GM23338 (cell line): ENCODE results near the gene TRAF3IP3. TPM values are rescaled to one million over a fixed set of nuclear protein-coding genes. Genes with fewer than 3 reads are reported as not detected.

ENCODE experiments used
- ATAC-seq: fragments of 200-7000 bp; cut with Tn5 transposase; 3 replicates; pipeline ENCODE4 v1.9.1; 2020
- DNase-seq: peaks from one replicate; pipeline ENCODE4 v3.0.0-alpha.2; 2015; ENCODE audit warnings: low spot score
- H2AFZ ChIP-seq: fragments of 200-600 bp; sonication (generic); 2 replicates; pipeline ENCODE4 v1.8.0; 2016; ENCODE audit warnings: antibody characterized with exemption, mild to moderate bottlenecking, moderate library complexity
- H3F3A ChIP-seq: fragments of 200-600 bp; sonication (generic); replicated peaks from 2 replicates; pipeline ENCODE4 v1.8.0; 2017; ENCODE audit warnings: antibody characterized with exemption, mixed run types, low read depth
- H3K27ac ChIP-seq: fragments of 200-600 bp; sonication (generic); 2 replicates; pipeline ENCODE4 v1.6.1; 2016; ENCODE audit warnings: low read depth
- H3K27me3 ChIP-seq: fragments of 200-600 bp; sonication (generic); 2 replicates; pipeline ENCODE4 v1.8.0; 2016; ENCODE audit warnings: mild to moderate bottlenecking, mixed run types, moderate library complexity; ENCODE audit not compliant: insufficient read depth
- H3K36me3 ChIP-seq: fragments of 200-600 bp; sonication (generic); 2 replicates; pipeline ENCODE4 v1.8.0; 2016; ENCODE audit warnings: mild to moderate bottlenecking; ENCODE audit not compliant: insufficient read depth
- H3K4me1 ChIP-seq: fragments of 200-600 bp; sonication (generic); 2 replicates; pipeline ENCODE4 v1.8.0; 2016; ENCODE audit warnings: mild to moderate bottlenecking, moderate library complexity; ENCODE audit not compliant: insufficient read depth
- H3K4me2 ChIP-seq: fragments of 200-600 bp; sonication (generic); 2 replicates; pipeline ENCODE4 v1.7.1; 2017; ENCODE audit warnings: mixed run types
- H3K4me3 ChIP-seq: fragments of 200-600 bp; sonication (generic); 2 replicates; pipeline ENCODE4 v1.6.1; 2016; ENCODE audit warnings: mixed run types
- H3K79me2 ChIP-seq: fragments of 200-600 bp; sonication (generic); replicated peaks from 2 replicates; pipeline ENCODE4 v1.8.0; 2017; ENCODE audit warnings: mild to moderate bottlenecking; ENCODE audit not compliant: insufficient read depth
- H3K9me2 ChIP-seq: fragments of 200-600 bp; sonication (generic); 2 replicates; pipeline ENCODE4 v1.8.0; 2017; ENCODE audit not compliant: insufficient read depth
- H4K20me1 ChIP-seq: fragments of 200-600 bp; sonication (generic); replicated peaks from 2 replicates; pipeline ENCODE4 v1.8.0; 2017; ENCODE audit warnings: mild to moderate bottlenecking; ENCODE audit not compliant: insufficient read depth
- H3K27ac Mint-ChIP-seq: 2 replicates; pipeline ENCODE4 v1.8.0; 2020; ENCODE audit warnings: inconsistent platforms, mild to moderate bottlenecking, moderate library complexity, mixed read lengths
- H3K27me3 Mint-ChIP-seq: 3 replicates; pipeline ENCODE4 v1.8.0; 2022; ENCODE audit warnings: low read depth, mild to moderate bottlenecking, moderate library complexity, mixed read lengths, inconsistent platforms; ENCODE audit not compliant: insufficient read depth, poor library complexity
- H3K36me3 Mint-ChIP-seq: 3 replicates; pipeline ENCODE4 v1.8.0; 2021; ENCODE audit warnings: low read depth, mild to moderate bottlenecking, inconsistent platforms, moderate library complexity, mixed read lengths
- H3K4me1 Mint-ChIP-seq: 3 replicates; pipeline ENCODE4 v1.8.0; 2020; ENCODE audit warnings: mild to moderate bottlenecking, inconsistent platforms, mixed read lengths
- H3K4me3 Mint-ChIP-seq: 3 replicates; pipeline ENCODE4 v1.8.0; 2021; ENCODE audit warnings: moderate library complexity, mild to moderate bottlenecking, inconsistent platforms, mixed read lengths
- H3K9me3 Mint-ChIP-seq: 3 replicates; pipeline ENCODE4 v1.8.0; 2020; ENCODE audit warnings: moderate library complexity, mild to moderate bottlenecking, inconsistent platforms, mixed read lengths
- EZH2 ChIP-seq: fragments of 200-600 bp; sonication (generic); IDR thresholded peaks from one replicate; pipeline ENCODE4 v1.8.0; 2017; ENCODE audit warnings: antibody characterized with exemption, mild to moderate bottlenecking, low read depth; ENCODE audit not compliant: unreplicated experiment
- EZH2phosphoT487 ChIP-seq: fragments of 200-600 bp; sonication (generic); IDR thresholded peaks from one replicate; pipeline ENCODE4 v1.8.1; 2018; ENCODE audit warnings: antibody characterized with exemption; ENCODE audit not compliant: unreplicated experiment
- JUNB ChIP-seq: IDR thresholded peaks from one replicate; pipeline ENCODE4 v1.6.1; 2016; ENCODE audit warnings: antibody characterized with exemption; ENCODE audit not compliant: unreplicated experiment
- ZNF114 ChIP-seq: fragments of 250-450 bp; sonication (Bioruptor Pico); IDR thresholded peaks from 2 replicates; pipeline ENCODE4 v1.5.0; 2020; ENCODE audit warnings: mild to moderate bottlenecking, moderate library complexity
- ZNF462 ChIP-seq: fragments of 250-450 bp; sonication (Bioruptor Pico); IDR thresholded peaks from 2 replicates; pipeline ENCODE4 v1.5.0; 2020; ENCODE audit warnings: mild to moderate bottlenecking, moderate library complexity
- polyA plus RNA-seq: library from polyadenylated mRNA; unstranded; fragments of >200 nt; fragmentation: Nextera tagmentation; extraction: Ambion mirVana; gene quantifications from 2 replicates; pipeline ENCODE4 v1.2.1, GENCODE V29; 2016
- total RNA-seq: library from RNA; depleted of rRNA; stranded (reverse); fragments of >200 nt; shearing (Covaris generic); gene quantifications from 2 replicates; pipeline ENCODE4 v1.2.3, GENCODE V29; 2014

TRAF3IP3 gene
- total and polyA plus RNA-seq, 2 experiments from 2014 or later, result not detected

GRCh38 chr1:209742409-209743144 is 13.3 kb upstream of the TRAF3IP3 start (continued):
- no peak for TF ChIP-seq ZNF462 (CRISPR knock-in tag)
- TF ChIP-seq EZH2phosphoT487, result no peak
- TF ChIP-seq EZH2, result no peak

GRCh38 chr1:209743145-209743482 is 12.7 kb upstream of the TRAF3IP3 start:
- H3F3A ChIP-seq, result no peaks in the 10 kb centered on the region
- H3K79me2 ChIP-seq, result no peaks in the 10 kb centered on the region
- no peak overlapping the region for H3K27ac ChIP-seq
- no peaks in the 10 kb centered on the region for H4K20me1 ChIP-seq
- DNase-seq (no peak), ATAC-seq (no peak)
- Mint-ChIP-seq H3K27ac (no peak overlapping the region), H3K4me1 (peaks cover 2% of the 10 kb centered on the region), H3K4me3 (no peak overlapping the region), H3K36me3 (no peaks in the 10 kb centered on the region), H3K9me3 (no peaks in the 10 kb centered on the region), H3K27me3 (peaks cover under 1% of the 10 kb centered on the region)
- H3K9me2 ChIP-seq, result no peaks in the 10 kb centered on the region
- H2AFZ ChIP-seq, result no peak overlapping the region; the same call in 1 of the 2 replicates
- peaks cover 4% of the 10 kb centered on the region; the same call in 1 of the 2 replicates for H3K4me1 ChIP-seq
- no peak overlapping the region for H3K4me3 ChIP-seq
- H3K36me3 ChIP-seq, result no peaks in the 10 kb centered on the region
- H3K4me2 ChIP-seq, result no peak overlapping the region
- H3K27me3 ChIP-seq, result peaks cover 10% of the 10 kb centered on the region
- TF ChIP-seq ZNF114 (CRISPR knock-in tag), result no peak
- TF ChIP-seq JUNB, result no peak
